Calu3 (cell line): ENCODE measurements around the gene PDE4A. TPM values are rescaled to one million over a fixed set of nuclear protein-coding genes. Genes with fewer than 3 reads are reported as not detected.

Experiments used
- BruUV-seq: library from RNA; stranded (reverse); fragments of 400-500 nt; replicated peaks from 2 replicates; lab custom pipeline; 2021; lab: Mats Ljungman, UMichigan
- CTCF ChIA-PET: fragments of 300-600 bp; sonication (Branson Sonifier 250); formaldehyde crosslinking; loops from one replicate; lab custom pipeline; 2022; ENCODE audit warnings: antibody characterized with exemption; lab: Charles Lee
- DNase-seq: peaks from one replicate; pipeline ENCODE4 v3.0.0; 2022
- H3K27ac Mint-ChIP-seq: one replicate; pipeline ENCODE4 v1.8.0; 2022; ENCODE audit warnings: mixed read lengths; ENCODE audit not compliant: unreplicated experiment
- H3K27me3 Mint-ChIP-seq: one replicate; pipeline ENCODE4 v1.8.0; 2022; ENCODE audit warnings: mixed read lengths; ENCODE audit not compliant: unreplicated experiment
- H3K36me3 Mint-ChIP-seq: one replicate; pipeline ENCODE4 v1.8.0; 2022; ENCODE audit warnings: mild to moderate bottlenecking, moderate library complexity, mixed read lengths; ENCODE audit not compliant: insufficient read depth, unreplicated experiment
- H3K4me1 Mint-ChIP-seq: one replicate; pipeline ENCODE4 v1.8.0; 2022; ENCODE audit warnings: mild to moderate bottlenecking, low read depth, mixed read lengths; ENCODE audit not compliant: unreplicated experiment
- H3K4me3 Mint-ChIP-seq: one replicate; pipeline ENCODE4 v1.8.0; 2022; ENCODE audit warnings: mild to moderate bottlenecking, low read depth, moderate library complexity, mixed read lengths; ENCODE audit not compliant: unreplicated experiment
- H3K9me3 Mint-ChIP-seq: one replicate; pipeline ENCODE4 v1.8.0; 2022; ENCODE audit warnings: low read depth, mixed read lengths; ENCODE audit not compliant: unreplicated experiment
- CTCF ChIP-seq: fragments of 200-600 bp; IDR thresholded peaks from one replicate; pipeline ENCODE4 v1.8.0; 2022; ENCODE audit warnings: antibody characterized with exemption; ENCODE audit not compliant: unreplicated experiment
- intact Hi-C: fragments of 100-400 bp; cut with micrococcal nuclease; formaldehyde crosslinking; loops from one replicate; pipeline ENCODE4 v1.10.0; 2022; ENCODE audit not compliant: unreplicated experiment
- total RNA-seq: library from RNA; stranded (reverse); gene quantifications from 2 replicates; pipeline ENCODE4 v1.2.3, GENCODE V29; 2022

Gene PDE4A
- total RNA-seq, 1 experiment from 2014 or later = 2.8 TPM

DNA sequence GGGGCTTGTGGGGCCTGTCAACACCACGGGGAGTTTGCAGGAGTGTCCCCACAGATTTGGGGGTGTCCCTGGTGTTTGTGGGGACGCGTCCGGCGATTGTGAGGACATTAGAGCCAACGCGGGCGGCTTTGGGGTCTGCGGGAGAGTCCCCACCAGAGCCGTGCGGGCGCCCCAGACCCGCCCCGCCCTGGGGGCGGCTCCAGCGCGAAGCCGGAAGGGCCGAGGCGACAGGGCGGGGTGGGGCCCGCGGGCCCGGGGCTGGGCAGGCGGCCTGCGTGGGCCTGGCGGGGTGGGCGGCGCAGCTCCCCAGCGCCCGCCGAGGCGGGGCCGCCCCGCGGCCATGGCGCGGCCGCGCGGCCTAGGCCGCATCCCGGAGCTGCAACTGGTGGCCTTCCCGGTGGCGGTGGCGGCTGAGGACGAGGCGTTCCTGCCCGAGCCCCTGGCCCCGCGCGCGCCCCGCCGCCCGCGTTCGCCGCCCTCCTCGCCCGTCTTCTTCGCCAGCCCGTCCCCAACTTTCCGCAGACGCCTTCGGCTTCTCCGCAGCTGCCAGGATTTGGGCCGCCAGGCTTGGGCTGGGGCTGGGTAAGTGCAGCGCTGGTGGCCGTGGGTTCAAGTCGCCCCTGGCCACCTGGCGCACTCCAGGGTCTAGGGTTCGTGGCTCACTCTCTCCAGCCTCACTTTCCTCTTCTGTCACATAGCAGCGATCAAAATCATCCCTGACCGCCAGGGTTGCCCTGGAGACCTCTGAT, 10.3 kb downstream of the PDE4A start:
- CTCF ChIA-PET = interaction anchor here (0.6 kb wide), 1 partner anchor 40 kb away, joined by 3 read pairs; no protein-coding TSS in a partner anchor
- Mint-ChIP-seq H3K4me1 (no peaks in the 10 kb centered on the region), H3K9me3 (no peaks in the 10 kb centered on the region), H3K27me3 (peaks cover 44% of the 10 kb centered on the region), H3K36me3 (peaks cover 9% of the 10 kb centered on the region), H3K27ac (peak overlapping the region; percentile 47), H3K4me3 (peak overlapping the region; percentile 65)
- no TSS peak for BruUV-seq
- no peak for TF ChIP-seq CTCF
- intact Hi-C loops = no loop called here
- DNase-seq = no peak

- H3K27me3 Mint-ChIP-seq = peaks cover 44% of the 10 kb centered on the region
- TF ChIP-seq CTCF = no peak
- H3K4me3 Mint-ChIP-seq = peak overlapping the region; percentile 65
- no peak for DNase-seq
- peaks cover 9% of the 10 kb centered on the region for H3K36me3 Mint-ChIP-seq
- H3K4me1 Mint-ChIP-seq = no peaks in the 10 kb centered on the region
- no peaks in the 10 kb centered on the region for H3K9me3 Mint-ChIP-seq
- intact Hi-C loops = no loop called here
- BruUV-seq = no TSS peak
- CTCF ChIA-PET = no interaction called here
- H3K27ac Mint-ChIP-seq = peak overlapping the region; percentile 47
Measured at GRCh38 chr19:10431254-10431942, 11.1 kb downstream of the PDE4A start.

DNA sequence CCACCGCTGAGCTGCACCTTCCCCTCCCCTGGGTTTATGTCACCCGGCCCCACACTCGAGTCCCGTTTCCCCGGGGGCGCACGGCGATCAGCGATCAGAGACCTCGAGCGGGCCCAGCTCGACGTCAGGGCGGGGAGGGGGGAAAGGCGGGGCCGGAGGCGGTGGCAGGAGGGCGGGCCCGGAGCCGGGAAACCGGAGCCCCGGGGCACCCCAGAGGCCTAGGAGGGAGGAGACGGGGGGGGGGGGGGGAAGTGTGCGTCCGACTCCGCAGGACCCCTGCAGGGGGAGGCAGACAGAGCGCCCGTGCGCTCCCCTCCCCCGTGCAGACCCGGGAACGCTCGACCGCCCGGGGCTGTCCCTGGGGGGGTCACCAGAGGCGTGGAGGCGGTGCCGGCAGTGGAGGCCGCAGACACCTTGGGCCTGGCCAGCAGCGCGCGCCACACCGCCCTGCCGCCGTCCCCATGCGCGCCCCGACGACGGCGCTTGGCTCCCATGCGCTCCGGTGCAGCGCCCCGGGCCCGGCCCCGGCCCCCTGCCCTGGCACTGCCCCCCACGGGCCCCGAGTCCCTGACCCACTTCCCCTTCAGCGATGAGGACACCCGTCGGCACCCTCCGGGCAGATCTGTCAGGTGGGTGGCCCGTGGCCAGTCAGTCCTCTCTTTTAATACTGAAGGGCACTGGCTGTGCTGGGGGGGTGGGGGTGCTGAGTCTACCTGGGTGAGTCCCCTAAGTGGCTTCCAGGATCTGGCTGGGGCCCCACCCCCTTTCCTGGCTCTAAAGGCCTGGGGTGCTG, 11.8 kb downstream of the PDE4A start:
- Mint-ChIP-seq H3K4me1 (no peaks in the 10 kb centered on the region), H3K36me3 (peaks cover 9% of the 10 kb centered on the region), H3K27me3 (peaks cover 44% of the 10 kb centered on the region), H3K9me3 (no peaks in the 10 kb centered on the region), H3K27ac (peak overlapping the region; percentile 47), H3K4me3 (peak overlapping the region; percentile 65)
- intact Hi-C loops = no loop called here
- no peak for TF ChIP-seq CTCF
- no TSS peak for BruUV-seq
- CTCF ChIA-PET = no interaction called here
- DNase-seq = peak; percentile 51

DNA sequence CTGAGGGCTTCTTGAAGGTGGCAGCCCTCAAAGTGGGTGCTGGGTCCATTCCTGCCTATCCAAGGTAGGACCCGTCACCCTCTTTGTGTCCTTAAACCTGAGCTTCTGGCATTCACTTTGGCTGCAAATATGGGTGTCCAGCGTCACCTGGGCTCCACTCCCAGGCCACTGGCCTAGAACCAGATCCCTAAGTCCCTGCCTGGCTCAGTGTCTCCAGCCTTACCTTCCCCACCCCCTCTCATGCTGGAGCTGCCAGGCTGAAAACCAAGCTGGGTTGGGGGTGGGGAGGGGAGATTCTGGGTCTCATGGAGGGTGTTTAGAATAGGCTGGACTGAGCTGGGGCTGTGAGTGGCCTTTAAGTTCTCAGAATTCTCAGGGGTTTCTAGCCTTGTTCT, 12.4 kb downstream of the PDE4A start:
- Mint-ChIP-seq H3K4me3 (no peak overlapping the region), H3K36me3 (peaks cover 9% of the 10 kb centered on the region), H3K27me3 (peaks cover 44% of the 10 kb centered on the region), H3K4me1 (no peaks in the 10 kb centered on the region), H3K9me3 (no peaks in the 10 kb centered on the region), H3K27ac (no peak overlapping the region)
- no peak for TF ChIP-seq CTCF
- CTCF ChIA-PET = interaction anchor here (0.6 kb wide), 1 partner anchor 29 kb away, joined by 3 read pairs; no protein-coding TSS in a partner anchor
- intact Hi-C loops = no loop called here
- DNase-seq = no peak
- BruUV-seq = no TSS peak
